KMS-11 (cell line): ENCODE results near the gene ARFGEF2.
A peak's percentile ranks its signal among the peaks of the same experiment; 100 is the strongest.

Source experiments
- H2AFZ ChIP-seq: fragments of 200-600 bp; sonication (generic); 2 replicates; pipeline ENCODE4 v1.6.1; 2016; ENCODE audit warnings: antibody characterized with exemption, mixed run types, low read depth
- H3K27ac ChIP-seq: fragments of 200-600 bp; sonication (generic); 2 replicates; pipeline ENCODE4 v1.6.1; 2016; ENCODE audit warnings: mild to moderate bottlenecking, mixed run types
- H3K27me3 ChIP-seq: fragments of 200-600 bp; sonication (generic); 2 replicates; pipeline ENCODE4 v1.6.1; 2017; ENCODE audit warnings: mild to moderate bottlenecking, low read depth, mixed run types, moderate library complexity; ENCODE audit not compliant: insufficient read depth
- H3K36me3 ChIP-seq: fragments of 200-600 bp; sonication (generic); 2 replicates; pipeline ENCODE4 v1.6.1; 2017; ENCODE audit warnings: mild to moderate bottlenecking, mixed run types; ENCODE audit not compliant: insufficient read depth
- H3K4me1 ChIP-seq: fragments of 200-600 bp; sonication (generic); 2 replicates; pipeline ENCODE4 v1.6.1; 2016; ENCODE audit warnings: mild to moderate bottlenecking, low read depth, mixed run types; ENCODE audit not compliant: poor library complexity, severe bottlenecking
- H3K4me2 ChIP-seq: fragments of 200-600 bp; sonication (generic); 2 replicates; pipeline ENCODE4 v1.7.0; 2016; ENCODE audit warnings: mild to moderate bottlenecking, mixed run types
- H3K4me3 ChIP-seq: fragments of 200-600 bp; sonication (generic); IDR thresholded peaks from 2 replicates; pipeline ENCODE4 v1.6.1; 2017; ENCODE audit warnings: low read depth, low read length, mixed read lengths; ENCODE audit not compliant: insufficient read depth
- H3K79me2 ChIP-seq: fragments of 200-600 bp; sonication (generic); 2 replicates; pipeline ENCODE4 v1.6.1; 2016; ENCODE audit warnings: low read depth, mixed run types; ENCODE audit not compliant: insufficient read depth
- H3K9ac ChIP-seq: fragments of 200-600 bp; sonication (generic); 2 replicates; pipeline ENCODE4 v1.6.1; 2016; ENCODE audit warnings: mild to moderate bottlenecking, mixed run types
- H4K20me1 ChIP-seq: fragments of 200-600 bp; sonication (generic); 2 replicates; pipeline ENCODE4 v1.6.1; 2016; ENCODE audit warnings: mild to moderate bottlenecking, mixed run types; ENCODE audit not compliant: insufficient read depth
- TF ChIP-seq, protein P1 (sequence below): fragments of 200-600 bp; sonication (generic); conservative IDR thresholded peaks from 2 replicates; pipeline ENCODE4 v1.6.1; 2017; ENCODE audit warnings: low read depth, mild to moderate bottlenecking, antibody characterized with exemption, low read length, moderate library complexity, mixed read lengths

The ARFGEF2 gene

GRCh38 chr20:48926267-48926666 is 4.8 kb downstream of the ARFGEF2 start:
- Histone ChIP-seq H3K27me3 (no peaks in the 10 kb centered on the region), H3K4me1 (peaks cover 53% of the 10 kb centered on the region), H3K4me3 (no peak overlapping the region), H3K79me2 (peaks cover 89% of the 10 kb centered on the region), H3K4me2 (peak overlapping the region; percentile 85; the same call in 1 of the 2 replicates), H3K27ac (no peak overlapping the region), H4K20me1 (peaks cover 13% of the 10 kb centered on the region; the same call in 1 of the 2 replicates), H3K9ac (no peak overlapping the region), H3K36me3 (no peaks in the 10 kb centered on the region), H2AFZ (no peak overlapping the region)
- TF ChIP-seq, protein P1, sequence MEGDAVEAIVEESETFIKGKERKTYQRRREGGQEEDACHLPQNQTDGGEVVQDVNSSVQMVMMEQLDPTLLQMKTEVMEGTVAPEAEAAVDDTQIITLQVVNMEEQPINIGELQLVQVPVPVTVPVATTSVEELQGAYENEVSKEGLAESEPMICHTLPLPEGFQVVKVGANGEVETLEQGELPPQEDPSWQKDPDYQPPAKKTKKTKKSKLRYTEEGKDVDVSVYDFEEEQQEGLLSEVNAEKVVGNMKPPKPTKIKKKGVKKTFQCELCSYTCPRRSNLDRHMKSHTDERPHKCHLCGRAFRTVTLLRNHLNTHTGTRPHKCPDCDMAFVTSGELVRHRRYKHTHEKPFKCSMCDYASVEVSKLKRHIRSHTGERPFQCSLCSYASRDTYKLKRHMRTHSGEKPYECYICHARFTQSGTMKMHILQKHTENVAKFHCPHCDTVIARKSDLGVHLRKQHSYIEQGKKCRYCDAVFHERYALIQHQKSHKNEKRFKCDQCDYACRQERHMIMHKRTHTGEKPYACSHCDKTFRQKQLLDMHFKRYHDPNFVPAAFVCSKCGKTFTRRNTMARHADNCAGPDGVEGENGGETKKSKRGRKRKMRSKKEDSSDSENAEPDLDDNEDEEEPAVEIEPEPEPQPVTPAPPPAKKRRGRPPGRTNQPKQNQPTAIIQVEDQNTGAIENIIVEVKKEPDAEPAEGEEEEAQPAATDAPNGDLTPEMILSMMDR, result no peak

DNA sequence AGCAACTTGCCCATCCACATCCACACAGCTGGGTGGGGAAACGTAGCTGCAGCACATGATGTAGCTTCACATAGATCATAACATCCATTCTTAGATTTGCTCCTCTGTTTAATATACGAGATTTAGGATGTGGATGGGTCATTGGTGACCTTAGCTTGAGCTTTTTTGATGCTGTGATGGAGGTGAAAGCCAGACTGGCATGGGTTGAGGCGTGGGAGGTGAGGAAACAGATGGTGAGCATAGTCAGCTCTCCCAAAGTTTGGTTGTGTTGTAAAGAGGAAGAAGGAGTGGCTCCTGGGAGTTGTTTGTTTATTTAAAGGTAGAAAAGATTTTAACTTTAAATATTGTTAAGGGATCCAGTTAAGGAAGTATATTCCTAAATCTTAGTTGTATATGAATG is 5.3 kb downstream of the ARFGEF2 start:
- Histone ChIP-seq H2AFZ (no peak overlapping the region), H3K36me3 (no peaks in the 10 kb centered on the region), H3K27me3 (no peaks in the 10 kb centered on the region), H3K79me2 (peaks cover 93% of the 10 kb centered on the region), H3K4me2 (no peak overlapping the region), H3K9ac (no peak overlapping the region), H3K4me3 (no peak overlapping the region), H3K27ac (no peak overlapping the region), H3K4me1 (peaks cover 53% of the 10 kb centered on the region), H4K20me1 (peaks cover 13% of the 10 kb centered on the region; the same call in 1 of the 2 replicates)
- TF ChIP-seq, protein P1, result no peak

DNA sequence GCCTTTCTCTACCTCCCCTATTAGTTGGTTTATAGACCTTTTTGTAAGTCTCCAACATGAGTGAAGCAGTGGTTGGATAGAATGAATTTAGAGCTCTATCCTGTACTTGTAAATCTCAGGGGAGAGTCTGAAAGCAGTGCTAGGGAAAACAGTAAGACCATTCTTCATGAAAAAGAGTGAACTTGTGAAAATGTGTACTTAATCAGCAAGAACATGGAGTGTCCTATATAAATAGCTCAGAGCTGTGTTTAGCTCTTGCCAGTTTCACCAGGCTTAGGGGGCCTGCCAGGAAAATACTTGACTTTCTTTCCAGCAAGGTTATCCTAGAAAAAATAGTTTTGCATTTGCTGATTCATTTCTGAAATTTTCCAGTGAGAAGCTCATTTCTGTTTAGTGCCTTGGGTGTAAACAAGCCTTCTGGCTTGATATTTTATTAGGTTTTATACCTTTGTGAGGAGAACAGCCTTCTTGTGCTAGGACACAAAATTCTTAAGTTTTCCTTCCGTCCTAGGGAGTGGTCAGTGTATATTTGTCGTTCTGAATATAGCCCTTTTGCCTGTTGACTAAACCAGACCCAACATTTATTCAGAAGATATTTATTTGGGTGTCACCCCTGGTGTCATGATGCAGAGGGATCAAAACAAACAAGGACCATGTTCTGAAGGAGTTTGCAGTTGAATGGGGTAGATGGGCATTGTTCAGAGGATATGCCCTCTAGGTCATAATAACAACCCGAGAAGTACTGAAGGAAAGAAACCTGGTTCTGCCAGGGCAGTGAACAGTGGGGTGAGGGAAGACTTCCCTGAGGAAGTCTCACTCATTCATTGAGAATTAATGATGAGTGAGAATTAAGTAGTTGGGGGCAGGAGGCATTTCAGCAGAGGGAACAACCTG is 7.6 kb downstream of the ARFGEF2 start:
- H3K9ac ChIP-seq, result no peak overlapping the region
- H3K36me3 ChIP-seq, result no peaks in the 10 kb centered on the region
- H3K27ac ChIP-seq, result no peak overlapping the region
- no peak overlapping the region for H3K4me3 ChIP-seq
- H3K4me1 ChIP-seq, result peaks cover 34% of the 10 kb centered on the region
- H4K20me1 ChIP-seq, result peaks cover 13% of the 10 kb centered on the region; the same call in 1 of the 2 replicates
- H3K4me2 ChIP-seq, result no peak overlapping the region
- no peak overlapping the region for H2AFZ ChIP-seq
- no peaks in the 10 kb centered on the region for H3K27me3 ChIP-seq
- TF ChIP-seq, protein P1, result no peak
- H3K79me2 ChIP-seq, result peaks cover 90% of the 10 kb centered on the region

DNA sequence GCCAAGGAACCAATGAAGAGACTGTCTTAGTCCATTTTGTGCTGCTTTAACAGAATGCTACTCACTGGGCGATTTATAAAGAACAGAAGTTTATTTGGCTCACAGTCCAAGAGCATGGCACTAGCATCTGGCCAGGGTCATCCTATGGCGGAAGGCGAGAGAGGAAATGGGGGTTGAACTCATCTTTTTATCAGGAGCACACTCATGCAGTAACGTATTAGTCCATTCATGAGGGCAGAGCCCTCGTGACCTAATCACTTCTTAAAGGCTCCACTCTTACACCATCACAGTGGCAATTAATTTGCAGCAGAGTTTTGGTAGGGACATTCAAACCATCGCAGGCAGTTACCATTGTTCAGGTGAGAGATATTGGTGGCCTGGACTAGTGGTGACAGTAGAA is 8.5 kb downstream of the ARFGEF2 start:
- Histone ChIP-seq H3K9ac (no peak overlapping the region), H3K27ac (no peak overlapping the region), H2AFZ (no peak overlapping the region), H3K4me3 (no peak overlapping the region), H3K36me3 (no peaks in the 10 kb centered on the region), H3K4me2 (no peak overlapping the region), H3K27me3 (no peaks in the 10 kb centered on the region), H3K4me1 (peaks cover 25% of the 10 kb centered on the region), H3K79me2 (peaks cover 89% of the 10 kb centered on the region), H4K20me1 (peaks cover 13% of the 10 kb centered on the region; the same call in 1 of the 2 replicates)
- TF ChIP-seq, protein P1, result no peak
